Ishikawa (cell line): ENCODE results near the gene GRIN2A.

Source experiments
- CEBPB ChIP-seq: IDR thresholded peaks from 2 replicates; pipeline ENCODE4 v1.6.1; 2012
- CREB1 ChIP-seq: IDR thresholded peaks from 2 replicates; pipeline ENCODE4 v1.6.1; 2012; ENCODE audit warnings: low read depth
- EGR1 ChIP-seq: IDR thresholded peaks from 2 replicates; pipeline ENCODE4 v1.6.1; 2012
- EP300 ChIP-seq: IDR thresholded peaks from 2 replicates; pipeline ENCODE4 v1.6.1; 2012; ENCODE audit warnings: borderline replicate concordance
- FOXM1 ChIP-seq: IDR thresholded peaks from 2 replicates; pipeline ENCODE4 v1.6.1; 2012; ENCODE audit warnings: low read depth, borderline replicate concordance
- MAX ChIP-seq: IDR thresholded peaks from 2 replicates; pipeline ENCODE4 v1.6.1; 2012
- NFIC ChIP-seq: IDR thresholded peaks from 2 replicates; pipeline ENCODE4 v1.6.1; 2012
- RAD21 ChIP-seq: IDR thresholded peaks from 2 replicates; pipeline ENCODE4 v1.6.1; 2012; ENCODE audit warnings: low read depth
- REST ChIP-seq: IDR thresholded peaks from 2 replicates; pipeline ENCODE4 v1.6.1; 2012; ENCODE audit warnings: low read depth, mild to moderate bottlenecking
- TAF1 ChIP-seq: IDR thresholded peaks from 2 replicates; pipeline ENCODE4 v1.6.1; 2012; ENCODE audit warnings: low read depth, mild to moderate bottlenecking
- TCF12 ChIP-seq: IDR thresholded peaks from 2 replicates; pipeline ENCODE4 v1.6.1; 2012; ENCODE audit warnings: low read depth
- TEAD4 ChIP-seq: IDR thresholded peaks from 2 replicates; pipeline ENCODE4 v1.6.1; 2012
- YY1 ChIP-seq: IDR thresholded peaks from 2 replicates; pipeline ENCODE4 v1.6.1; 2012; ENCODE audit warnings: low read depth
- ZBTB7A ChIP-seq: IDR thresholded peaks from 2 replicates; pipeline ENCODE4 v1.6.1; 2012; ENCODE audit warnings: low read depth
- TF ChIP-seq, protein P1 (sequence below): IDR thresholded peaks from 2 replicates; pipeline ENCODE4 v1.6.1; 2012

Gene GRIN2A

GRCh38 chr16:10225653-10226052 is 43.4 kb upstream of the GRIN2A start:
- no peak for TF ChIP-seq TEAD4
- TF ChIP-seq MAX, result no peak
- no peak for TF ChIP-seq CREB1
- TF ChIP-seq ZBTB7A, result no peak
- no peak for TF ChIP-seq TAF1
- TF ChIP-seq CEBPB, result no peak

GRCh38 chr16:10224850-10225249 is 42.6 kb upstream of the GRIN2A start:
- TF ChIP-seq TAF1 (no peak), TEAD4 (no peak), REST (no peak), RAD21 (no peak), CEBPB (no peak), ZBTB7A (no peak), CREB1 (no peak), FOXM1 (no peak), TCF12 (no peak), YY1 (no peak), MAX (no peak)
- TF ChIP-seq, protein P1, sequence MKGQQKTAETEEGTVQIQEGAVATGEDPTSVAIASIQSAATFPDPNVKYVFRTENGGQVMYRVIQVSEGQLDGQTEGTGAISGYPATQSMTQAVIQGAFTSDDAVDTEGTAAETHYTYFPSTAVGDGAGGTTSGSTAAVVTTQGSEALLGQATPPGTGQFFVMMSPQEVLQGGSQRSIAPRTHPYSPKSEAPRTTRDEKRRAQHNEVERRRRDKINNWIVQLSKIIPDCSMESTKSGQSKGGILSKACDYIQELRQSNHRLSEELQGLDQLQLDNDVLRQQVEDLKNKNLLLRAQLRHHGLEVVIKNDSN, result no peak

DNA sequence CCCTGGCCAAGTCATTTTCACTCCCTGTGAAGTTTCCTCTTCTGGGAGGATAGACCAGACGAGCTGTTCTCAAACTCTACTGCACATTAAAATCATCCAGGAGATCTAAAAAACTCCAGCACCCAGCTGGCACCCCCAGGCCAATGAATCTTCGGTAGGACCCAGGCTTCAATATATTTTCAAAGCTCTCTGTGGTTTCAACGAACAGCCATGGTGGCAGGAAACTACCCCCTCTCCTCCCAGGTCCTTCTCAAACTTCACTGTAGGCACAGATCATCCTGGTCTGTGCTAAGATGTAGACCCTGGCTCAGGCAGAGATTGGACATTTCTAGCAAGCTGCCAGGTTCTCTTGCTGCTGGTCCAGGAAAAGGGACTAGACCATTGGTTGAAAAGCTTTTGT is 38.7 kb upstream of the GRIN2A start:
- TF ChIP-seq RAD21, result no peak
- no peak for TF ChIP-seq FOXM1
- TF ChIP-seq REST, result no peak
- no peak for TF ChIP-seq TCF12
- no peak for TF ChIP-seq EP300
- no peak for TF ChIP-seq ZBTB7A

GRCh38 chr16:10219742-10220141 is 37.5 kb upstream of the GRIN2A start:
- no peak for TF ChIP-seq NFIC
- TF ChIP-seq YY1, result no peak
- no peak for TF ChIP-seq TAF1
- TF ChIP-seq CEBPB, result no peak
- no peak for TF ChIP-seq TCF12
- TF ChIP-seq TEAD4, result no peak
- no peak for TF ChIP-seq RAD21
- TF ChIP-seq, protein P1, result no peak
- TF ChIP-seq ZBTB7A, result no peak
- no peak for TF ChIP-seq EGR1
- TF ChIP-seq MAX, result no peak
- TF ChIP-seq CREB1, result no peak
- TF ChIP-seq FOXM1, result no peak
- no peak for TF ChIP-seq REST
- TF ChIP-seq EP300, result no peak
